ENCODE measurements around the gene EHBP1.

DNA sequence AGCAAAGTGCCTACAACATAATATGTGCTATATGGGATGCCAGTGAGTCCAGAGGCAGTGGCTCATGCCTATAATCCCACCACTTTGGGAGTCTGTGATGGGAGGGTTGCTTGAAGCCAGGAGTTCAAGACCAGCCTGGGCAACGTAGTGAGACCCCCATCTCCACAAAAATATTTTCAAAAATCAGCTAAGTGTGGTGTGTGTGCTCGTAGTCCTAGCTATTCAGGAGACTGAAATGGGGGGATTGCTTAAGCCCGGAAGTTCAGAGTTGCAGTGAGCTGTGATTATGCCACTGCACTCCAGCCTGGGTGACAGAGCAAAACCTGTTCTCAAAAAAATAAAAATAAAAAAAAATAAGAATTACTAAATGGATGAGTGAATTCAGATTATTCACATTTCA lies 368.5 kb downstream of the EHBP1 start:
- TF ChIP-seq, protein P1, sequence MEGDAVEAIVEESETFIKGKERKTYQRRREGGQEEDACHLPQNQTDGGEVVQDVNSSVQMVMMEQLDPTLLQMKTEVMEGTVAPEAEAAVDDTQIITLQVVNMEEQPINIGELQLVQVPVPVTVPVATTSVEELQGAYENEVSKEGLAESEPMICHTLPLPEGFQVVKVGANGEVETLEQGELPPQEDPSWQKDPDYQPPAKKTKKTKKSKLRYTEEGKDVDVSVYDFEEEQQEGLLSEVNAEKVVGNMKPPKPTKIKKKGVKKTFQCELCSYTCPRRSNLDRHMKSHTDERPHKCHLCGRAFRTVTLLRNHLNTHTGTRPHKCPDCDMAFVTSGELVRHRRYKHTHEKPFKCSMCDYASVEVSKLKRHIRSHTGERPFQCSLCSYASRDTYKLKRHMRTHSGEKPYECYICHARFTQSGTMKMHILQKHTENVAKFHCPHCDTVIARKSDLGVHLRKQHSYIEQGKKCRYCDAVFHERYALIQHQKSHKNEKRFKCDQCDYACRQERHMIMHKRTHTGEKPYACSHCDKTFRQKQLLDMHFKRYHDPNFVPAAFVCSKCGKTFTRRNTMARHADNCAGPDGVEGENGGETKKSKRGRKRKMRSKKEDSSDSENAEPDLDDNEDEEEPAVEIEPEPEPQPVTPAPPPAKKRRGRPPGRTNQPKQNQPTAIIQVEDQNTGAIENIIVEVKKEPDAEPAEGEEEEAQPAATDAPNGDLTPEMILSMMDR (IDR thresholded peaks at IDR 0.05), result no peak
- TF ChIP-seq POLR2A (IDR thresholded peaks at IDR 0.05), result no peak
- TF ChIP-seq EP300 (IDR thresholded peaks at IDR 0.05), result no peak
- no peak for TF ChIP-seq POLR2AphosphoS5 (IDR thresholded peaks at IDR 0.05)

All from upper lobe of left lung (tissue), 4 donors.